SK-N-SH treated with all-trans-retinoic acid at 6 μM for 48 hours (cell line): Measurements from ENCODE around the gene SLFNL1.

Experiments used
- ARNTL ChIP-seq: fragments of 450-650 bp; formaldehyde crosslinking; IDR thresholded peaks from 2 replicates; pipeline ENCODE4 v1.5.0; 2020; ENCODE audit warnings: low read depth, mild to moderate bottlenecking, moderate library complexity, borderline replicate concordance
- CREB5 ChIP-seq: fragments of 250-450 bp; sonication (Bioruptor Pico); IDR thresholded peaks from 2 replicates; pipeline ENCODE4 v1.5.1; 2020; ENCODE audit warnings: low read depth, mild to moderate bottlenecking, moderate library complexity
- GLIS3 ChIP-seq: fragments of 250-450 bp; sonication (Bioruptor Pico); IDR thresholded peaks from 2 replicates; pipeline ENCODE4 v1.5.0; 2020; ENCODE audit warnings: mild to moderate bottlenecking, moderate library complexity
- ISL1 ChIP-seq: fragments of 250-450 bp; sonication (Bioruptor Pico); IDR thresholded peaks from 2 replicates; pipeline ENCODE4 v2.1.2; 2022; ENCODE audit warnings: mild to moderate bottlenecking, moderate library complexity
- OSR1 ChIP-seq: fragments of 250-450 bp; sonication (Bioruptor Pico); IDR thresholded peaks from 2 replicates; pipeline ENCODE4 v1.8.0; 2022; ENCODE audit warnings: moderate library complexity, mild to moderate bottlenecking, inconsistent platforms
- SNAI2 ChIP-seq: fragments of 250-450 bp; sonication (Bioruptor Pico); IDR thresholded peaks from 2 replicates; pipeline ENCODE4 v1.5.0; 2020; ENCODE audit warnings: mild to moderate bottlenecking, moderate library complexity
- ZC3H10 ChIP-seq: fragments of 250-450 bp; sonication (Bioruptor Pico); IDR thresholded peaks from 2 replicates; pipeline ENCODE4 v1.5.1; 2021; ENCODE audit warnings: mild to moderate bottlenecking, moderate library complexity
- ZFP3 ChIP-seq: fragments of 250-450 bp; sonication (Bioruptor Pico); IDR thresholded peaks from 2 replicates; pipeline ENCODE4 v1.5.0; 2020; ENCODE audit warnings: mild to moderate bottlenecking, moderate library complexity
- ZFP30 ChIP-seq: fragments of 450-650 bp; formaldehyde crosslinking; IDR thresholded peaks from 2 replicates; pipeline ENCODE4 v1.5.0; 2022; ENCODE audit warnings: mild to moderate bottlenecking, moderate library complexity
- ZNF8 ChIP-seq: fragments of 450-650 bp; formaldehyde crosslinking; IDR thresholded peaks from 2 replicates; pipeline ENCODE4 v1.5.0; 2020; ENCODE audit warnings: mild to moderate bottlenecking, moderate library complexity
- TF ChIP-seq, protein P1 (sequence below): fragments of 250-450 bp; sonication (Bioruptor Pico); IDR thresholded peaks from 2 replicates; pipeline ENCODE4 v1.8.0; 2020; ENCODE audit warnings: mild to moderate bottlenecking, moderate library complexity, borderline replicate concordance

DNA sequence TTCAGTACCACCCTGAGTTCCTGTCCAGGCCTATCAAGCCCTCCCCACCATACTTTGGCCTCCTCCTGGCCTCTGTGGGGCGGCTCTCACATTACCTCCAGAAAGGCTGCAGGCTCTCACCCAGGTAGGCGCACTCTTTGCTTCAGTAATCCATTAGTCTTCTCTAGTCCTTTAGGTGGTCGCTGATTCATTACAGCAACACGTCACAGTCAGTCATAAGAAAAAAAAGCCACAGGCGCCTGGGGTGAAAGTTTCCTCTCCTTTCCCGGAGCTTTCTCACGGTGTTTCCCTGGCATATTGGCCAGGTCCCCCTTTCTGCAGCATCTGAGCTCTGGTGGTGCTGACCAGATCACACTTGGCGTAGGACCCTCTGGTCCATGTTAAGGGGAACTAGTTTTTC, 12.1 kb downstream of the SLFNL1 start:
- TF ChIP-seq, protein P1, sequence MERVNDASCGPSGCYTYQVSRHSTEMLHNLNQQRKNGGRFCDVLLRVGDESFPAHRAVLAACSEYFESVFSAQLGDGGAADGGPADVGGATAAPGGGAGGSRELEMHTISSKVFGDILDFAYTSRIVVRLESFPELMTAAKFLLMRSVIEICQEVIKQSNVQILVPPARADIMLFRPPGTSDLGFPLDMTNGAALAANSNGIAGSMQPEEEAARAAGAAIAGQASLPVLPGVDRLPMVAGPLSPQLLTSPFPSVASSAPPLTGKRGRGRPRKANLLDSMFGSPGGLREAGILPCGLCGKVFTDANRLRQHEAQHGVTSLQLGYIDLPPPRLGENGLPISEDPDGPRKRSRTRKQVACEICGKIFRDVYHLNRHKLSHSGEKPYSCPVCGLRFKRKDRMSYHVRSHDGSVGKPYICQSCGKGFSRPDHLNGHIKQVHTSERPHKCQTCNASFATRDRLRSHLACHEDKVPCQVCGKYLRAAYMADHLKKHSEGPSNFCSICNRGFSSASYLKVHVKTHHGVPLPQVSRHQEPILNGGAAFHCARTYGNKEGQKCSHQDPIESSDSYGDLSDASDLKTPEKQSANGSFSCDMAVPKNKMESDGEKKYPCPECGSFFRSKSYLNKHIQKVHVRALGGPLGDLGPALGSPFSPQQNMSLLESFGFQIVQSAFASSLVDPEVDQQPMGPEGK (CRISPR knock-in tag), result no peak
- TF ChIP-seq CREB5 (CRISPR knock-in tag) (no peak), ARNTL (CRISPR knock-in tag) (no peak), OSR1 (CRISPR knock-in tag) (no peak), ZNF8 (no peak), ZFP3 (CRISPR knock-in tag) (no peak), SNAI2 (CRISPR knock-in tag) (no peak), ZC3H10 (CRISPR knock-in tag) (no peak), ZFP30 (CRISPR knock-in tag) (no peak), ISL1 (no peak), GLIS3 (no peak)
